AG10803 (cell line): ENCODE results near the gene CBARP.

Experiments
- DNase-seq: peaks from one replicate; pipeline ENCODE4 v3.0.0; 2010; ENCODE audit warnings: low read depth
- H3K4me3 ChIP-seq: 2 replicates; pipeline ENCODE4 v1.5.1; 2011; ENCODE audit warnings: mild to moderate bottlenecking, low read length, control low read depth
- TF ChIP-seq, protein P1 (sequence below): conservative IDR thresholded peaks from 2 replicates; pipeline ENCODE4 v1.5.1; 2011; ENCODE audit warnings: mild to moderate bottlenecking, low read length, control low read depth, inconsistent platforms

CBARP gene

GRCh38 chr19:1181606-1182005 is 56.2 kb downstream of the CBARP start:
- TF ChIP-seq, protein P1, sequence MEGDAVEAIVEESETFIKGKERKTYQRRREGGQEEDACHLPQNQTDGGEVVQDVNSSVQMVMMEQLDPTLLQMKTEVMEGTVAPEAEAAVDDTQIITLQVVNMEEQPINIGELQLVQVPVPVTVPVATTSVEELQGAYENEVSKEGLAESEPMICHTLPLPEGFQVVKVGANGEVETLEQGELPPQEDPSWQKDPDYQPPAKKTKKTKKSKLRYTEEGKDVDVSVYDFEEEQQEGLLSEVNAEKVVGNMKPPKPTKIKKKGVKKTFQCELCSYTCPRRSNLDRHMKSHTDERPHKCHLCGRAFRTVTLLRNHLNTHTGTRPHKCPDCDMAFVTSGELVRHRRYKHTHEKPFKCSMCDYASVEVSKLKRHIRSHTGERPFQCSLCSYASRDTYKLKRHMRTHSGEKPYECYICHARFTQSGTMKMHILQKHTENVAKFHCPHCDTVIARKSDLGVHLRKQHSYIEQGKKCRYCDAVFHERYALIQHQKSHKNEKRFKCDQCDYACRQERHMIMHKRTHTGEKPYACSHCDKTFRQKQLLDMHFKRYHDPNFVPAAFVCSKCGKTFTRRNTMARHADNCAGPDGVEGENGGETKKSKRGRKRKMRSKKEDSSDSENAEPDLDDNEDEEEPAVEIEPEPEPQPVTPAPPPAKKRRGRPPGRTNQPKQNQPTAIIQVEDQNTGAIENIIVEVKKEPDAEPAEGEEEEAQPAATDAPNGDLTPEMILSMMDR: no peak
- no peak overlapping the region for H3K4me3 ChIP-seq
- DNase-seq: no peak
